Measurements from ENCODE around the gene FABP3. TPM values are rescaled to one million over a fixed set of nuclear protein-coding genes. Genes with fewer than 3 reads are reported as not detected.
A peak's percentile ranks its signal among the peaks of the same experiment; 100 is the strongest.
"Not testable (repeated sequence)": the region's sequence is repeated elsewhere in the genome, so short reads cannot be mapped to it uniquely, and the experiment has no call there.

The FABP3 gene
- polyA plus RNA-seq, 1 experiment, result 14.5 TPM

GRCh38 chr1:31387612-31388011, 14.7 kb upstream of the FABP3 start:
- ChIA-PET POLR2A (no interaction called here), CTCF (interaction anchor here (2.6 kb wide), 1 partner anchor 35 kb away, joined by 7 read pairs; no protein-coding TSS in a partner anchor)
- Histone ChIP-seq H3K27me3 (ENCODE audit: control insufficient read depth, insufficient read depth, low read length) (no peaks in the 10 kb centered on the region), H3K27ac (ENCODE audit: low read depth, low read length) (no peak overlapping the region), H3K9me3 (ENCODE audit: control insufficient read depth, insufficient read depth, low read length) (no peaks in the 10 kb centered on the region), H3K4me3 (ENCODE audit: low read depth, low read length) (no peak overlapping the region)
- DNase-seq (ENCODE audit: low read depth, low spot score), result no peak
- no peak for TF ChIP-seq CTCF (IDR thresholded peaks at IDR 0.05; ENCODE audit: low read depth, low read length)

- H3K9me3 ChIP-seq (ENCODE audit: control insufficient read depth, insufficient read depth, low read length); DNase-seq (ENCODE audit: low read depth, low spot score); H3K4me3 ChIP-seq (ENCODE audit: low read depth, low read length); POLR2A ChIA-PET; H3K27ac ChIP-seq (ENCODE audit: low read depth, low read length); H3K27me3 ChIP-seq (ENCODE audit: control insufficient read depth, insufficient read depth, low read length): not testable (repeated sequence)
- CTCF ChIA-PET, result interaction anchor here (2.1 kb wide), 1 partner anchor 8 kb away, joined by 4 read pairs; no protein-coding TSS in a partner anchor
Measured at GRCh38 chr1:31386576-31387243, 13.8 kb upstream of the FABP3 start.

GRCh38 chr1:31383967-31384366, 11.1 kb upstream of the FABP3 start:
- no peak for DNase-seq (ENCODE audit: low read depth, low spot score)
- no peak overlapping the region for H3K27ac ChIP-seq (ENCODE audit: low read depth, low read length)
- H3K4me3 ChIP-seq (ENCODE audit: low read depth, low read length), result no peak overlapping the region
- no peaks in the 10 kb centered on the region for H3K27me3 ChIP-seq (ENCODE audit: control insufficient read depth, insufficient read depth, low read length)
- no peaks in the 10 kb centered on the region for H3K9me3 ChIP-seq (ENCODE audit: control insufficient read depth, insufficient read depth, low read length)
- TF ChIP-seq CTCF (IDR thresholded peaks at IDR 0.05; ENCODE audit: low read depth, low read length), result no peak
- CTCF ChIA-PET, result interaction anchor here (0.8 to 1.5 kb wide), 4 partner anchors 10 to 165 kb away, joined by 3 to 6 read pairs (median 3); no protein-coding TSS in a partner anchor
- POLR2A ChIA-PET, result no interaction called here

- Histone ChIP-seq H3K9me3 (ENCODE audit: control insufficient read depth, insufficient read depth, low read length) (no peaks in the 10 kb centered on the region), H3K27me3 (ENCODE audit: control insufficient read depth, insufficient read depth, low read length) (no peaks in the 10 kb centered on the region), H3K27ac (ENCODE audit: low read depth, low read length) (no peak overlapping the region), H3K4me3 (ENCODE audit: low read depth, low read length) (no peak overlapping the region)
- CTCF ChIA-PET, result no interaction called here
- POLR2A ChIA-PET, result no interaction called here
- no peak for TF ChIP-seq CTCF (IDR thresholded peaks at IDR 0.05; ENCODE audit: low read depth, low read length)
- DNase-seq (ENCODE audit: low read depth, low spot score), result no peak
Measured at GRCh38 chr1:31382379-31382989, 9.6 kb upstream of the FABP3 start.

- no peak for DNase-seq (ENCODE audit: low read depth, low spot score)
Measured at GRCh38 chr1:31381394-31382294, 8.8 kb upstream of the FABP3 start.

More at GRCh38 chr1:31381394-31382294, 8.8 kb upstream of the FABP3 start:
- no peaks in the 10 kb centered on the region for H3K9me3 ChIP-seq (ENCODE audit: control insufficient read depth, insufficient read depth, low read length)
- POLR2A ChIA-PET, result no interaction called here
- no peak for TF ChIP-seq CTCF (IDR thresholded peaks at IDR 0.05; ENCODE audit: low read depth, low read length)
- H3K27ac ChIP-seq (ENCODE audit: low read depth, low read length), result peak overlapping the region; percentile 2
- CTCF ChIA-PET, result interaction anchor here (1.7 kb wide), 1 partner anchor 13 kb away, joined by 5 read pairs; no protein-coding TSS in a partner anchor
- no peak overlapping the region for H3K4me3 ChIP-seq (ENCODE audit: low read depth, low read length)
- no peaks in the 10 kb centered on the region for H3K27me3 ChIP-seq (ENCODE audit: control insufficient read depth, insufficient read depth, low read length)
